ENCODE data around the gene ATL2. TPM values are rescaled to one million over a fixed set of nuclear protein-coding genes. Genes with fewer than 3 reads are reported as not detected.

Gene ATL2
- total RNA-seq, 1 donor from 2014 or later = 72.9 TPM

DNA sequence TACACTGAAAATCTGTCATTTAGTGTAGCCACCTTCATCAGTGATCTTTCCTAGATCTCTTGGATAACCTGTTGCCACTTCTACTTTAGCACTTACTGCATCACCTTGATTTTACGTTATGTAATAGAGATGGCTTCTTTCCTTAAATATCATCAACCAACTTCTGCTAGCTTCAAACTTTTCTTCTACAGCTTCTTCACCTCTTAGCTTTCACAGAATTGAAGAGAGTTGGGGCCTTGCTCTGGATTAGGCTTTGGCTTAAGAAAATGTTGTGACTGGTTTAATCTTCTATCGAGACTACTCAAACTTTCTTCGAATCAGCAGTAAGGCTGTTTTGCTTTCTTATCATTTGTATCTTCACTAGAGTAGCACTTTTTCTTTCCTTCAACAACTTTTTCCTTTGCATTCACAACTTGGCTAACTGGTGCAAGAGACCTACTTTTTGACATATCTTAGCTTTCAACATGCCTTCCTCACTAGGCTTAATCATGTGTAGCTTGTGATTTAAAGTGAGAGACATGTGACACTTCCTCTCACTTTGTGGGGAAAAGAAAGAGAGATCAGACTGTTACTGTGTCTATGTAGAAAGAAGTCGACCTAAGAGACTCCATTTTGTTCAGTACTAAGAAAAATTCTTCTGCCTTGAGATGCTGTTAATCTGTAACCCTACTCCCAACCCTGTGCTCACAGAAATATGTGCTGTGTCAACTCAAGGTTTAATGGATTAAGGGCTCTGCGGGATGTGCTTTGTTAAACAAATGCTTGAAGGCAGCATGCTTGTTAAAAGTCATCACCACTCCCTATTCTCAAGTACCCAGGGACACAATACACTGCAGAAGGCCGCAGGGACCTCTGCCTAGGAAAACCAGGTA is 99.6 kb downstream of the ATL2 start:
- TF ChIP-seq, protein P1, sequence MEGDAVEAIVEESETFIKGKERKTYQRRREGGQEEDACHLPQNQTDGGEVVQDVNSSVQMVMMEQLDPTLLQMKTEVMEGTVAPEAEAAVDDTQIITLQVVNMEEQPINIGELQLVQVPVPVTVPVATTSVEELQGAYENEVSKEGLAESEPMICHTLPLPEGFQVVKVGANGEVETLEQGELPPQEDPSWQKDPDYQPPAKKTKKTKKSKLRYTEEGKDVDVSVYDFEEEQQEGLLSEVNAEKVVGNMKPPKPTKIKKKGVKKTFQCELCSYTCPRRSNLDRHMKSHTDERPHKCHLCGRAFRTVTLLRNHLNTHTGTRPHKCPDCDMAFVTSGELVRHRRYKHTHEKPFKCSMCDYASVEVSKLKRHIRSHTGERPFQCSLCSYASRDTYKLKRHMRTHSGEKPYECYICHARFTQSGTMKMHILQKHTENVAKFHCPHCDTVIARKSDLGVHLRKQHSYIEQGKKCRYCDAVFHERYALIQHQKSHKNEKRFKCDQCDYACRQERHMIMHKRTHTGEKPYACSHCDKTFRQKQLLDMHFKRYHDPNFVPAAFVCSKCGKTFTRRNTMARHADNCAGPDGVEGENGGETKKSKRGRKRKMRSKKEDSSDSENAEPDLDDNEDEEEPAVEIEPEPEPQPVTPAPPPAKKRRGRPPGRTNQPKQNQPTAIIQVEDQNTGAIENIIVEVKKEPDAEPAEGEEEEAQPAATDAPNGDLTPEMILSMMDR (conservative IDR thresholded peaks at IDR 0.05) = no peak
- DNase-seq (ENCODE audit: low read depth, low spot score) = no peak
- Mint-ChIP-seq H3K4me3 (no peak overlapping the region), H3K27me3 (ENCODE audit: low read depth) (no peaks in the 10 kb centered on the region), H3K4me1 (peaks cover 4% of the 10 kb centered on the region), H3K27ac (ENCODE audit: unreplicated experiment) (no peak overlapping the region), H3K9me3 (peaks cover 3% of the 10 kb centered on the region), H3K36me3 (ENCODE audit: low read depth) (no peaks in the 10 kb centered on the region)

DNA sequence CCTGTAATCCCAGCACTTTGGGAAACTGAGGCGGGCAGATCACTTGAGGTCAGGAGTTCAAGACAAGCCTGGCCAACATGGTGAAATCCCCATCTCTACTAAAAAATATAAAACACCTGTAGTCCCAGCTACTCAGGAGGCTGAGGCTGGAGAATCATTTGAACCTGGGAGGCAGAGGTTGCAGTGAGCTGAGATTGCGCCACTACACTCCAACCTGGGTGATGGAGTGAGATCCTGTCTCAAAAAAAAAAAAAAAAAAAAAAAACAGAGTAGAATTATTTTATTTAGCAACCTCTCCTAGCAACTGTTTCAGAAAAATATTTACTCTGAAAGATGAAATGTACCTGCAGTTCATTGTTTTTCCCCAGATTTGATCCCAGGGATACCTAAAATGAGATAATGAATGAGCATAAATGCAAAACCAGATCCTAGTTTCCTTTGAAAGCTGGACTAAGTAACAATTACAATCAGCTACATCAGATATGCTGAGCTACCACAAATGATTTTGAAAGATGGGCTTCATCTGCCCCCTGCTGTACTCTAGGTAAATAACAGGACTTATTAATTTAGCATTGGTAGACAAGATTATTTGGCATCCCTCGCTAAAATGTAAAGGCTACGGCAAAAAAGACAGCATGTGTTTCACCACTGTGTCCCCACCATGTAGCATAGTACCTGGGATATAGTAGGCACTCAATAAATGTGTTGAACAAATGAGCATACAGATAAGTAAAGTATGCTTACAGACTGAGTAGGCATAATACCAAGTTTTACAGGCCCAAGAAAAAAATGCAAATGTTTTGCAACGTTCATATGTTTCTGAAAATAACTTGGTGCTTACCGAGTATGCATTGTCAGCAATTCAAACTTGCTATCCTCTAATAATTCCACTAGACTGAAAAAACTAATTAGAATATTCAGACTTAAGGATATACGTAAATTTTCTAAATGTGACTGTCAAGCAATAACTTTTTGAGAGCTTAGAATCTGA is 102.5 kb downstream of the ATL2 start:
- no peaks in the 10 kb centered on the region for H3K27me3 Mint-ChIP-seq (ENCODE audit: low read depth)
- TF ChIP-seq, protein P1 (conservative IDR thresholded peaks at IDR 0.05) = peak; percentile 93
- H3K9me3 Mint-ChIP-seq = peaks cover 3% of the 10 kb centered on the region
- H3K4me3 Mint-ChIP-seq = no peak overlapping the region
- H3K36me3 Mint-ChIP-seq (ENCODE audit: low read depth) = no peaks in the 10 kb centered on the region
- peak; percentile 23 for DNase-seq (ENCODE audit: low read depth, low spot score)
- H3K27ac Mint-ChIP-seq (ENCODE audit: unreplicated experiment) = no peak overlapping the region
- H3K4me1 Mint-ChIP-seq = peaks cover 4% of the 10 kb centered on the region

DNA sequence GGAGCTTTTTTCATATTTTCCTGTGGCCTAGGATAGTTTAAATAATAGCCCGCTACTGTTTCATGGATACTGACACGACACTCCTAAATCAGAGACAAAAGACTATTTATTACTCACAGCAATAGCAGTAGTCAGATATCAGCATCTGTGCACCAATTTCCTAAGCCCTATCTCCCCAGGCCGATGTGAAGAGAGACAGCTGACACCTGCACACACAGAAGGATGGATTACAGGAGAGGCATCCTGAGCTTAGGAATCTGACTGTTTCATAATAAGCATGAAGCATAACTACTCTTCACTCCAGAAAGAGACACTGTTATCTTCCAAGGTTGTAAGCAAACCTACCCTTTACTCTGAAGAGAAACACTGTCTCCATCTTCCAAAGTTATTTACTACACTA is 105.4 kb downstream of the ATL2 start:
- Mint-ChIP-seq H3K9me3 (no peaks in the 10 kb centered on the region), H3K27ac (ENCODE audit: unreplicated experiment) (no peak overlapping the region), H3K36me3 (ENCODE audit: low read depth) (no peaks in the 10 kb centered on the region), H3K4me3 (no peak overlapping the region), H3K27me3 (ENCODE audit: low read depth) (no peaks in the 10 kb centered on the region), H3K4me1 (peaks cover 4% of the 10 kb centered on the region)
- DNase-seq (ENCODE audit: low read depth, low spot score) = no peak
- TF ChIP-seq, protein P1 (conservative IDR thresholded peaks at IDR 0.05) = no peak

DNA sequence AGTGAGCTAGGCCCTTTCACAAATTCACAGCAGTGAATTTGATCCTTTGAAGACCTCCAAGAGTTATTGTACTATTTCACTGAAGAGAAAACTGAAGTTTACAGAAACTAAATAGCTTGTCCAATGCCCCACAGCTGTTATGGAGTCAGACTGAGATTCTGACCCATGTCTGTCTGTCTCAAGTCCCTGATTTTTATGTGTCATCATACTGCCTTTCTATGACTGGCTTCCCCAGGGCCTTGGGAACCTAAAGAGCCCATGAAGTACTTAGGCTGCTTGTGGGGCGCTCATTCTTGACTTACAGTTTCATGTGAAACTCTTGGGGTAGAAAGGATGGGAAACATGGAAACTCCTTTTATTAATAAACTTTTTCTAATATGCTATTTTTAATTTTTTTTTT is 107.7 kb downstream of the ATL2 start:
- peaks cover 1% of the 10 kb centered on the region for H3K4me1 Mint-ChIP-seq
- TF ChIP-seq, protein P1 (conservative IDR thresholded peaks at IDR 0.05) = no peak
- H3K36me3 Mint-ChIP-seq (ENCODE audit: low read depth) = no peaks in the 10 kb centered on the region
- no peak for DNase-seq (ENCODE audit: low read depth, low spot score)
- no peaks in the 10 kb centered on the region for H3K9me3 Mint-ChIP-seq
- H3K27me3 Mint-ChIP-seq (ENCODE audit: low read depth) = no peaks in the 10 kb centered on the region
- no peak overlapping the region for H3K4me3 Mint-ChIP-seq
- H3K27ac Mint-ChIP-seq (ENCODE audit: unreplicated experiment) = no peak overlapping the region

DNA sequence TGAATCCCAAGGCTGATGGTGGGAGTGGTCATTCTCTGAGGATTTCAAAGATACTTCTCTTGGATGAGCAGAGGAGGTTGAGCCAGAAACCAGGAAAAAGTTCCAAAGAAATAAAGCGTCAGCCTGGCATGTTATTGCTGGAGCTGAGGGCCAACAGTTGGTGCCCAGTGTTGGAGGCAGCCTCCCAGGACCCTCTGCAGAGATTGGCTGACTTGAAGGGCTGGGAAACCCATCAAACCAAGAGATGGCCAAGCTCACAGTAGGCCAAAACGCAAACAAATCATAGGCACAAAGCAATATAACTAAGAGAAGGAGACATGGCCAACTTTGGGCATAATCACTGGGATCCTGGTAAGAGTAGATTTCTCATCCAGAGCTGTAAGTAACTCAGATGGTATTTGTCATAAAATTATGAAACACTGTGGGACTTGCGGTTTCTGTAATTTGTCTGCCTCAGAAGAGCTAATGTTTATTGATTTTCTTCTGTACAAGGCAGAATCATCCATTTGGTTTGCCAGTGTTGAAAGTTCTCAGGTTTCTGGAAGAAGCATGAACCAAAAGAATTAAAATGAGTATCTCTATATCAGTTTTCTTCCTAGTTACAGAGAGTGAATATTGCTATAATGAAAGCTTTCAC is 108.3 kb downstream of the ATL2 start:
- no peaks in the 10 kb centered on the region for H3K36me3 Mint-ChIP-seq (ENCODE audit: low read depth)
- DNase-seq (ENCODE audit: low read depth, low spot score) = no peak
- no peaks in the 10 kb centered on the region for H3K27me3 Mint-ChIP-seq (ENCODE audit: low read depth)
- no peaks in the 10 kb centered on the region for H3K9me3 Mint-ChIP-seq
- no peak overlapping the region for H3K27ac Mint-ChIP-seq (ENCODE audit: unreplicated experiment)
- TF ChIP-seq, protein P1 (conservative IDR thresholded peaks at IDR 0.05) = no peak
- no peaks in the 10 kb centered on the region for H3K4me1 Mint-ChIP-seq
- no peak overlapping the region for H3K4me3 Mint-ChIP-seq
